Esophagus squamous epithelium (tissue), 4 donors: ENCODE measurements around the gene AFP.

Source experiments
- CTCF ChIP-seq, 6 experiments: fragments of 450-650 bp in 4 of 6; fragments of 200-600 bp in 2 of 6; sonication (generic) in 2 of 6; IDR thresholded peaks; one replicate each; pipeline ENCODE4 v1.5.1; 2016 to 2019; ENCODE audit warnings: antibody characterized with exemption in 6 of 6, mild to moderate bottlenecking in 4 of 6, moderate library complexity in 4 of 6
- POLR2A ChIP-seq, 4 donors: fragments of 450-650 bp; IDR thresholded peaks; one replicate each; pipeline ENCODE4 v1.6.1; 2017; ENCODE audit warnings: antibody characterized with exemption in 4 of 4, mild to moderate bottlenecking in 4 of 4, moderate library complexity in 3 of 4

- no peak for TF ChIP-seq CTCF (IDR thresholded peaks at IDR 0.05)
- no peak for TF ChIP-seq POLR2A (IDR thresholded peaks at IDR 0.05)
Measured at GRCh38 chr4:73451404-73451803, 15.4 kb downstream of the AFP start.
